ENCODE data around the gene DGKA.

The DGKA gene

DNA sequence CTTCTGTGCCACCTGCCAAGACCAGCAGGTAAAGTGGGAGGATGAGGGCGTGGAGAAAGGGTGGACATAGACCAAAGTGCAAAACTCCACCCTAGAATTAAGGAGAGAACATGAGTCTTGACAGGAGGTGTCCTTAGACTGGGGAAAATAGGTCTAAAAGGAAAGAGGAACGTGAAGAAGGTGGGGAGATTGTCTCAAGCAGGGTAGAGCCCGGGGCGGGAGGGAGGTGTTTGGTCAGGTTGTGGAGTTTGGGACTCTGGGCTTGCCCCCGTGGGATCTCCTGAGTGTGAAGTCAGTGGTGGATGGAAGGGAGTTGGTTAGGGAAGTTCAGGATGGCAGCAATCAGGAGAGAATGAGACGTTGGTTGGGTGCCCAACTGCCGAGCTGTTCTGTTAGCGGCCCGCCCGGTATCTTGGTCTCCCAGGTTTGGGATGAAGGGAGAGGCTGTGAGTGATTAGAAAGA lies 386 bp downstream of the DGKA start:
- TF ChIP-seq, protein P1, sequence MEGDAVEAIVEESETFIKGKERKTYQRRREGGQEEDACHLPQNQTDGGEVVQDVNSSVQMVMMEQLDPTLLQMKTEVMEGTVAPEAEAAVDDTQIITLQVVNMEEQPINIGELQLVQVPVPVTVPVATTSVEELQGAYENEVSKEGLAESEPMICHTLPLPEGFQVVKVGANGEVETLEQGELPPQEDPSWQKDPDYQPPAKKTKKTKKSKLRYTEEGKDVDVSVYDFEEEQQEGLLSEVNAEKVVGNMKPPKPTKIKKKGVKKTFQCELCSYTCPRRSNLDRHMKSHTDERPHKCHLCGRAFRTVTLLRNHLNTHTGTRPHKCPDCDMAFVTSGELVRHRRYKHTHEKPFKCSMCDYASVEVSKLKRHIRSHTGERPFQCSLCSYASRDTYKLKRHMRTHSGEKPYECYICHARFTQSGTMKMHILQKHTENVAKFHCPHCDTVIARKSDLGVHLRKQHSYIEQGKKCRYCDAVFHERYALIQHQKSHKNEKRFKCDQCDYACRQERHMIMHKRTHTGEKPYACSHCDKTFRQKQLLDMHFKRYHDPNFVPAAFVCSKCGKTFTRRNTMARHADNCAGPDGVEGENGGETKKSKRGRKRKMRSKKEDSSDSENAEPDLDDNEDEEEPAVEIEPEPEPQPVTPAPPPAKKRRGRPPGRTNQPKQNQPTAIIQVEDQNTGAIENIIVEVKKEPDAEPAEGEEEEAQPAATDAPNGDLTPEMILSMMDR (IDR thresholded peaks at IDR 0.05; ENCODE audit: low read depth, low read length): no peak
- in situ Hi-C loops (cut with HindIII; ENCODE audit: low sequenced_read_pairs): no loop called here
- peak overlapping the region; percentile 72 for H3K4me3 ChIP-seq (ENCODE audit: low read depth, low read length)
- no peak for DNase-seq (ENCODE audit: low read depth, low spot score)

DNA sequence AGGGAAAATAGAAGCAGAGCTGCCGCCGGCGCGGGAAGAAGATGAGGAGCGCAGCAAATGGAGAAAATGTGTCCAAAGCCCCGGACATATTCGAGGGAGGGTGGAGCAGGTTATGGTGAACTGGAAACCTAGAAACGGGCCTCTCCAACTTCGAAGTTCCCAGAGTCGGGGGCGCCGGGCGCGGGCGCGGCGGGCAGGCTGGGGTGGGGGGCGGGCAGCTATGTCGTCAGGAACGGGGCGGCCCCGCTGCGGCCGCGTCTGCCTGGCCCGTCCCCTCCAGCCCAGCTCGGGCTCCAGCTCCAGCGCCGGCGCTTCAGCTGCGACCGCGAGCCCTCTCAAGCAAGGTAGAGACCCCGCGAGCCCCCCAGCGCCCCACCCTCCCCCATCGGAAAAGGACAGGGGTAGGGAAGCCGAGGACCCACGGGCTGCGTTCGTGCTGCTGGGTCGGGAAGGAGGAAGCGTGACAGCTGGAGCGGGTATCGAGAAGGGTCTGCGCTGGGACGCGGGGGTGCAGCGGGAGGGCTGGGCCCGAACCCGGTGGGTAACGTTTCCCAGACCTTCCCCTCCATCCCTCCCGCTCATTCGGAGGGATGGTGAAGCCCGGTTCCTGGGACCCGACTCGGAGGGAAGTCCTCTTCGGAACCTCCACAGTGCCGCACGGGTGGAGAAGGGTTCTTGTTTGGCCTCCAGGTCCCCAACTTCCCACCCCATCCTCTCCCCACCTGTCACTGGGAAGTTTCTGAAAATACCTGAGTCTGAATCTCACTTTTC lies 1.0 kb downstream of the DGKA start:
- H3K4me3 ChIP-seq (ENCODE audit: low read depth, low read length): peak overlapping the region; percentile 72
- in situ Hi-C loops (cut with HindIII; ENCODE audit: low sequenced_read_pairs): no loop called here
- peak; percentile 43 for DNase-seq (ENCODE audit: low read depth, low spot score)
- TF ChIP-seq, protein P1 (IDR thresholded peaks at IDR 0.05; ENCODE audit: low read depth, low read length): no peak

DNA sequence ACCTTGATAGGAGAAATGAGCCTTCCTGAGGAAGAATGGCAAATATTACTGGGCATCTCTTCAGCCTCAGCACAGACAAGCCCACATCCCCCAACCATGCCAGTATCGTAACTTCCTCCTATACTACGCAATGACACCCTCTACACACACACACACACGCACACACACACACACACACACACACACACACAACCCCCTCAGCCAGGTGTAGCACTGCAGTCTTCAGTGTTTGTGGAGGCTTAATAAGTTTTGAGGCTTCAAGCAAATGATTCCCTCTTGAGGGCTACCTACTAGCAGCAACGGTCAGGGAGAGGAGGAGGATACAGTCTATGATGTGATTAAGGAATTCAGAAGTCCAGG lies 1.6 kb downstream of the DGKA start:
- peak overlapping the region; percentile 72 for H3K4me3 ChIP-seq (ENCODE audit: low read depth, low read length)
- TF ChIP-seq, protein P1 (IDR thresholded peaks at IDR 0.05; ENCODE audit: low read depth, low read length): no peak
- DNase-seq (ENCODE audit: low read depth, low spot score): peak; percentile 28
- in situ Hi-C loops (cut with HindIII; ENCODE audit: low sequenced_read_pairs): no loop called here

DNA sequence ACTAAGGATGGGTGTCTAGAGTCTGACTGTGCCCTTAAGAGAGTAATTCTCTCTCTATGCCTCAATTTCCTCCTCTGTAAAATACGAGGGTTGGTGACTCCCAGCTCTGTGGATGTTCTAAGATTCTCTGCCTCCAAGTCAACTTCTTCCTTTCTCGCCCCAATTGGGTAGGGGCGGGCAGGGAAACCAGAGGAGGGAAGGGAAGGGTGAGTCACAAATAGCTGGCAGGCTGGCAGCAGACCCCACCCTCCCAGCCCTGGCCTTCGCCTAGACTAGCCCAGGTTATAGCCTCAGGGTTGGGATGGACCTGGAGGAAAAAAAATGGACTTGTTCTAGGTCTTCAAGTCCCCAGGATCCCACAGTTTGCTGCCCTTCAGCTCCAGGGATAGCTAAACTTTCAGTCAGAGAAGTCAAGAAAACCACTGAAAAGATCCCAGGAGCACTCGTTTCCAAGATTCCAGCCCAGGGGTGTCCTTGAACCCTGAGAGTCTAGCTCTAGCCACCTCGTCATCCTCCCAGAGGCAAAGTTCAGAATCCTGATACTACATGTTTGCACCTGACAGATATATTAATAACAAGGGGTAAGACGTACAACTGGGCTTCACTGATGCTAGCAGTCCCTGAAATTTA lies 2.3 kb downstream of the DGKA start:
- DNase-seq (ENCODE audit: low read depth, low spot score): no peak
- TF ChIP-seq, protein P1 (IDR thresholded peaks at IDR 0.05; ENCODE audit: low read depth, low read length): no peak
- no peak overlapping the region for H3K4me3 ChIP-seq (ENCODE audit: low read depth, low read length)
- in situ Hi-C loops (cut with HindIII; ENCODE audit: low sequenced_read_pairs): no loop called here

DNA sequence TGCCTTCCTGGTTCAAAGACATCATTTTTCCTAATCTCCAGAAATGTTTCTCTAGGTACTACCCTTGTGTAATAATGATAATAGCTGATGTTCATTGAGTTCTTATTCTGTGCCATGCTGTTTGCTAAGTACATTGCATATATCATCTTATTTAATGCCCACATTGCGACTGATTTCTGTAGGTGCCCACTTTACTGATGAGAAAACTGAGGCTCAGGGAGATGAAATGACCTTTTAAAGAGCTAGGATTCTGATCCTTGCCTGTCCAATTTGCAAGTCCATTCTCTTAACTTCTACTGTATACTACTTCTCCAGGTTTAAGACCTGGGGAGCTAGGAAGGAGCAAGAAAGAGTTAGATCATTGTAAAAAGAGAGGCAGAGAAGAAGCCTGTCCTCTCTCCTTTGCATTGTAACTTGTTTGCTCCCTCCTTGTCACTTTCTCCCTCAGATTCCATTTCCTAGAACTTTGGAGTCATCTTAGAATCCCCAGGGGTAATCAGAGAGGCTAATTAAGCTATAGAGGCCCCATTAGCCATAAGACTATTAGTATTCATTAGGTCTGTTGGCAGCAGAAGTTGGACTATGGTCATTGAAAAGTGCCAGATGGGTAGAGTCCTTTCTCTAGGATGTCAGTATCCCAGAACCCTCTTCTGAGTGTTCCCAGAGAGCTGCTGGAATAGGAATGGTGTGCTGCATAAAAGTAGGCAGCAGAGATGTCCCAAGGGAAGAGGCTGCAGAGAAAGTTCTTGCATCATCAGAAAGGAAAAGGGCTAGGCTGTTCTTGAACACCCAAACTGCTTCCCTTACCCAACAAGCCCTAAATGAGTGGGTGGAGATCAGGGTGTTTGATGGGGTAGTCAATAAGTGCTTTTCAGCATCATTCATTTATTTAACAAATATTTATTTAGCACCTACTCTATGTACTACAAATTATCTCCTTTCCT lies 3.1 kb downstream of the DGKA start:
- in situ Hi-C loops (cut with HindIII; ENCODE audit: low sequenced_read_pairs): no loop called here
- no peak overlapping the region for H3K4me3 ChIP-seq (ENCODE audit: low read depth, low read length)
- TF ChIP-seq, protein P1 (IDR thresholded peaks at IDR 0.05; ENCODE audit: low read depth, low read length): no peak
- DNase-seq (ENCODE audit: low read depth, low spot score): no peak

DNA sequence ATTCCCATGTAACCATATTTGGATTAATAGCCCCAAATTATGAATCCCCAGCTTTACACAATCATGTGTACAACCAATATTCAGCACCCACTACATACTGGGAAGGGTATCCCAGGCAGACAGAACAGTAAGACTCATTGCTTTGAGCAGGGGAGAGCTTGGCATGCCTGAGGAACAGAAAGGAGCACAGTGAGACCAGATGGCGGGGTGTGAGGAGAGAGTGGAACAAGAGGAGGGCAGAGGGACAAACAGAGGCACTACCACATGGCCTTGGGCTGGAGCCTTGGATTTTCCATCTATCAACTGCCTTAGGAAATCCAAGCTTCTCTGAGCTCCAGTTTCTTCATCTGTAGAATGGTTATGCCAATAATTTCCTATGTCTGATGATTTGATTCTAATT lies 3.8 kb downstream of the DGKA start:
- H3K4me3 ChIP-seq (ENCODE audit: low read depth, low read length): no peak overlapping the region
- DNase-seq (ENCODE audit: low read depth, low spot score): no peak
- TF ChIP-seq, protein P1 (IDR thresholded peaks at IDR 0.05; ENCODE audit: low read depth, low read length): no peak
- in situ Hi-C loops (cut with HindIII; ENCODE audit: low sequenced_read_pairs): no loop called here

Measured in astrocyte of the spinal cord (primary cell).